Activated B cell treated with CpG ODN at 0.5 μM for 24 hours (primary cell): ENCODE measurements around the gene TNRC6B. TPM values are rescaled to one million over a fixed set of nuclear protein-coding genes. Genes with fewer than 3 reads are reported as not detected.

Experiments
- ATAC-seq: fragments of 200-7000 bp; cut with Tn5 transposase; one replicate; pipeline ENCODE4 v1.10.0; 2021; ENCODE audit warnings: low read depth, mild to moderate bottlenecking, moderate library complexity
- CTCF ChIA-PET: fragments of 350-600 bp; sonication (Branson Sonifier 250); formaldehyde crosslinking; loops from one replicate; lab custom pipeline; 2021; ENCODE audit warnings: antibody characterized with exemption; lab: Charles Lee
- POLR2A ChIA-PET: fragments of 350-600 bp; sonication (Branson Sonifier 250); formaldehyde crosslinking; loops from one replicate; lab custom pipeline; 2021; ENCODE audit warnings: antibody characterized with exemption; lab: Charles Lee
- DNase-seq: peaks from one replicate; pipeline ENCODE4 v3.0.0; 2022
- H3K27ac Mint-ChIP-seq: one replicate; pipeline ENCODE4 v1.8.0; 2020; ENCODE audit warnings: mixed read lengths
- H3K27me3 Mint-ChIP-seq: one replicate; pipeline ENCODE4 v1.8.0; 2021; ENCODE audit warnings: mixed read lengths
- H3K36me3 Mint-ChIP-seq: one replicate; pipeline ENCODE4 v1.8.0; 2021; ENCODE audit warnings: low read depth, mixed read lengths
- H3K4me1 Mint-ChIP-seq: one replicate; pipeline ENCODE4 v1.8.0; 2021; ENCODE audit warnings: mixed read lengths
- H3K4me3 Mint-ChIP-seq: one replicate; pipeline ENCODE4 v1.8.0; 2020; ENCODE audit warnings: mild to moderate bottlenecking, mixed read lengths
- H3K9me3 Mint-ChIP-seq: one replicate; pipeline ENCODE4 v1.8.0; 2020; ENCODE audit warnings: mixed read lengths
- CTCF ChIP-seq: fragments of 200-600 bp; IDR thresholded peaks from one replicate; pipeline ENCODE4 v1.8.0; 2022; ENCODE audit warnings: antibody characterized with exemption, mild to moderate bottlenecking
- intact Hi-C: fragments of 100-400 bp; cut with micrococcal nuclease; formaldehyde crosslinking; loops from one replicate; pipeline ENCODE4 v1.15.1; 2024
- total RNA-seq: library from RNA; stranded (reverse); gene quantifications from 2 replicates; pipeline ENCODE4 v1.2.3, GENCODE V29; 2022

The TNRC6B gene
- total RNA-seq, 1 donor from 2014 or later = 95.2 TPM

DNA sequence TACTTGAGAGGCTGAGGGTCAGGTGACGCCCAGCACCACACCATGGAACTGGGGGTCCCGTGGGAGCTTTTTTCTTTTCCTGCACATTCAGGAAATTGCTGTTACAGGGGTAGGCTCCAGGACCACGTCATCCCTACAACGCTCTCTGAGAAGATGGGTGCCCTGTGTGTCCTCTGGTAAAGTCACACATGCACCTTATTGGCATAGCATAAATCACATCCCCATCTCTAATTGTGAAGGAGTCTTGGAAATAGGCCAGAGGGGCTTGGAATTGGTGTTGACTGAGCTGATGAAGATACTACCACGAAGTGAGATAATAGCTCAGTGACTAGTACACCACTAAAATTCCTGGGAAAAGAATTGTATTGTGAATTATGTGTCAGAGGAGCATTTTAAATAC, 57.6 kb downstream of the TNRC6B start:
- DNase-seq = no peak
- no peak for TF ChIP-seq CTCF
- ATAC-seq = no peak
- POLR2A ChIA-PET = no interaction called here
- intact Hi-C loops = loop anchor here (5.0 kb wide), 1 partner anchor 33 kb away; no protein-coding TSS in a partner anchor
- CTCF ChIA-PET = no interaction called here
- no peaks in the 10 kb centered on the region for H3K27me3 Mint-ChIP-seq
- no peak overlapping the region for H3K27ac Mint-ChIP-seq
- peaks cover 58% of the 10 kb centered on the region for H3K4me1 Mint-ChIP-seq
- no peaks in the 10 kb centered on the region for H3K9me3 Mint-ChIP-seq
- no peak overlapping the region for H3K4me3 Mint-ChIP-seq
- peaks cover 53% of the 10 kb centered on the region for H3K36me3 Mint-ChIP-seq

GRCh38 chr22:40236131-40236665, 58.5 kb downstream of the TNRC6B start:
- no peaks in the 10 kb centered on the region for H3K27me3 Mint-ChIP-seq
- H3K27ac Mint-ChIP-seq = peak overlapping the region; percentile 3
- intact Hi-C loops = loop anchor here (5.0 kb wide), 1 partner anchor 34 kb away; no protein-coding TSS in a partner anchor
- H3K4me1 Mint-ChIP-seq = peaks cover 67% of the 10 kb centered on the region
- ATAC-seq (no peak), DNase-seq (no peak)
- H3K36me3 Mint-ChIP-seq = peaks cover 48% of the 10 kb centered on the region
- ChIA-PET POLR2A (no interaction called here), CTCF (no interaction called here)
- H3K9me3 Mint-ChIP-seq = no peaks in the 10 kb centered on the region
- H3K4me3 Mint-ChIP-seq = no peak overlapping the region
- no peak for TF ChIP-seq CTCF

DNA sequence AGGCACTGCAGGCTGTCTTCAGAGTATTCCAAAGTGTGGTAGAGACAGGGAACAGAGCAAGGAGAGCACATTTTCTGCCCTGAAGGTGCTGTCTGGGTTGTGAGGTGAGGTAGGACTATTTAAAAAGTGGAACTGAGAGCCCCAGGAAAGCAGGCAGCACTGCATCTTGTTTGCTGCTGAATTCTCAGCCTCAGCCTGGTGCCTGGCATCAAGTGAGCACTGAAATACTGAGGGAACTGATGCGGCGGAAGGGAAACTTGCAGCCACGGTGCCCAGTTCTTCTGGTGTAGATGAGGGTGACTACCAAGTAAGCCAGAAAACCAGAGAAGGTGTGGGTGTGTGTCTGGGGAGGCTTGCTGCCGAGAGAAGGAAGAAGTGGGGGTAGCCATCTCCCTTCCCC, 59.5 kb downstream of the TNRC6B start:
- H3K27me3 Mint-ChIP-seq = no peaks in the 10 kb centered on the region
- no peak overlapping the region for H3K4me3 Mint-ChIP-seq
- CTCF ChIA-PET = no interaction called here
- POLR2A ChIA-PET = interaction anchor here (0.5 kb wide), 1 partner anchor 721 kb away, joined by 4 read pairs; no protein-coding TSS in a partner anchor
- DNase-seq = no peak
- no peak for TF ChIP-seq CTCF
- intact Hi-C loops = loop anchor here (5.0 kb wide), 1 partner anchor 35 kb away; no protein-coding TSS in a partner anchor
- peaks cover 77% of the 10 kb centered on the region for H3K4me1 Mint-ChIP-seq
- H3K9me3 Mint-ChIP-seq = no peaks in the 10 kb centered on the region
- peak overlapping the region; percentile 82 for H3K27ac Mint-ChIP-seq
- peak; percentile 71 for ATAC-seq
- H3K36me3 Mint-ChIP-seq = peaks cover 39% of the 10 kb centered on the region

DNA sequence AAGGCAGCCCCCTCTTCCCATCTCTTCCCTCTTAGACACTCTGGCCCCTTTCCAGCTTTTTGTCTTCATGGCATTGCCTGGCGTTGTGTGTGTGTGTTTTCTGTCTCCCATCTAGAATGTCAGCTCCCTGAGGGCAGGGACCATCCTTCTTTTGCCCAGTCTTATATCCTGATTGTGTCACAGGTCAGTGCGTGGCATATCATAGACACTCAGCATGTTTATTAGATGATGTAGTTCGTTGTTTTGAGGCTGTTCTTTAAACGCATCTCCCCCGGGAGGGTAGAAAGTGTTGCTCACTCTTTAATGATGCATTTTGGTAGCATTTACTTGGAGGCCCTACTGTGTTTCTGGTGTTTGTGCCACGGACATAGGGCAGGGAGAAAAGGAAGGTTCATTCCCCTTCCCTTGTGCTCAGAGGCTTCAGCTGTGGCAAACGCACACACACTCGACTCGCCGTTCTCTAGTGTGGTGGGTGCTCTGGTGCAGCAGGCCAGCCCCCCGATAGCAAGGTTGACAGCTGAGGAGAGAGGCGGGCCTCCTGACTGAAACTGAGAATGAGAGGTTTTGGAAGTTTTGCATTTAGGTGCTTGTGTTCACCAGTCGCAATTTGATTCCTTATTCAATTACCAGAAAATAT, 60.2 kb downstream of the TNRC6B start:
- ChIA-PET POLR2A (interaction anchor here (0.5 kb wide), 1 partner anchor 722 kb away, joined by 4 read pairs; no protein-coding TSS in a partner anchor), CTCF (no interaction called here)
- H3K4me1 Mint-ChIP-seq = peaks cover 78% of the 10 kb centered on the region
- DNase-seq = no peak
- no peaks in the 10 kb centered on the region for H3K9me3 Mint-ChIP-seq
- TF ChIP-seq CTCF = no peak
- peak overlapping the region; percentile 82 for H3K27ac Mint-ChIP-seq
- intact Hi-C loops = loop anchor here (5.0 kb wide), 1 partner anchor 36 kb away; no protein-coding TSS in a partner anchor
- ATAC-seq = peak; percentile 27
- peaks cover 34% of the 10 kb centered on the region for H3K36me3 Mint-ChIP-seq
- no peaks in the 10 kb centered on the region for H3K27me3 Mint-ChIP-seq
- H3K4me3 Mint-ChIP-seq = no peak overlapping the region
